Adipose tissue (tissue), 3 donors: Measurements from ENCODE around the gene DCDC2. TPM values are rescaled to one million over a fixed set of nuclear protein-coding genes. Genes with fewer than 3 reads are reported as not detected.
"Not testable (repeated sequence)": the region's sequence is repeated elsewhere in the genome, so short reads cannot be mapped to it uniquely, and the experiment has no call there.

ENCODE experiments used
- H3K27ac ChIP-seq: one replicate; pipeline ENCODE4 v1.5.1; 2013; ENCODE audit warnings: low read depth, low read length
- WGBS, 3 donors: extraction: QIAGEN DNeasy Blood & Tissue Kit; methylation state at CpG; one replicate each; pipeline ENCODE4 v1.1.7; 2013; 5-methylcytosine and 5-hydroxymethylcytosine counted together
- polyA plus RNA-seq, 3 donors: library from polyadenylated mRNA; stranded (reverse); fragments of 200-250 nt; gene quantifications; one replicate each; pipeline ENCODE4 v1.2.3, GENCODE V29; 2013
- donor health status: healthy with polysubstance abuse.
- donor health status: Bipolar disorder and iron deficiency.
- donor health status: healthy.

DCDC2 gene
- polyA plus RNA-seq, 3 donors: 0.06 to 8.6 TPM; not detected in 1

DNA sequence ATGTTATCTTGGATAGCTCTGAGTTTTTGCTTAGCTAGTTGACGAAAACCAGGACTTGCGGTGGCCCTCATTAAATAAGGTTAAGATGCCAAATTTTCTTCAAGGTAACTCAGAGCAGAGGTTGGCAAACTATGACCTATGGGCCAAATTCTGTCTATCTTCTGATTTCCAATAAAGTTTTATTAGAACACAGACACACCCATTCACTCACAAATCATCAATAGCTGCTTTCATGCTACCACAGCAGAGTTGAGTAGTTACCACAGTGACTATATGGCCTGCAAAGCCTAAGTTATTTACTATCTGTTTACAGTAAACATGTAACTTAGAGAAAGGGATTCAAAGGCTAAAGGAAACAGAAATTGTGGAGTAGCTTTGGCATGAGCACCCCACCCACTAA is 23.6 kb downstream of the DCDC2 start:
- no peak overlapping the region for H3K27ac ChIP-seq
- 86 to 96% (median 92%) methylated on average over 2 of the region's 2 CpGs for WGBS, 3 donors

DNA sequence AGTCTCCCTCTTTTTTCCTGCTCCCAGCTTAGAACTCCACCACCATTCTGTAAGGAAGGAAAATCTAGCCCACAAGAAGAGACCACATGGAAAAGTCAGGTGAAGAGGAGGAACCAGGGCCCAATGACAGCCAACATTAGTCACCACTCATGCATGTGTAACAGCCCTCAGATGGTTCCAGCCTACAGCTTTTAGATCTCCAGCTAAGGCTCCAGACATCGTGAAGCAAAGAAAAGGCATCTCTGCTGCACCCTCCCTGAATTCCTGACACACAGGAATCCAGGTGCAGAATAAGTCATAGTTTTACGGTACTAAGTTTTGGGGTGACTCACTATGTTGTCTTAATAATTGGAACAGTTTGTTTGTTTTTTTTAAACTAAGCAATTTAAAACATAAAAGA is 25.5 kb downstream of the DCDC2 start:
- WGBS, 3 donors: 60 to 74% (median 67%) methylated on average over 2 of the region's 2 CpGs
- H3K27ac ChIP-seq: no peak overlapping the region

DNA sequence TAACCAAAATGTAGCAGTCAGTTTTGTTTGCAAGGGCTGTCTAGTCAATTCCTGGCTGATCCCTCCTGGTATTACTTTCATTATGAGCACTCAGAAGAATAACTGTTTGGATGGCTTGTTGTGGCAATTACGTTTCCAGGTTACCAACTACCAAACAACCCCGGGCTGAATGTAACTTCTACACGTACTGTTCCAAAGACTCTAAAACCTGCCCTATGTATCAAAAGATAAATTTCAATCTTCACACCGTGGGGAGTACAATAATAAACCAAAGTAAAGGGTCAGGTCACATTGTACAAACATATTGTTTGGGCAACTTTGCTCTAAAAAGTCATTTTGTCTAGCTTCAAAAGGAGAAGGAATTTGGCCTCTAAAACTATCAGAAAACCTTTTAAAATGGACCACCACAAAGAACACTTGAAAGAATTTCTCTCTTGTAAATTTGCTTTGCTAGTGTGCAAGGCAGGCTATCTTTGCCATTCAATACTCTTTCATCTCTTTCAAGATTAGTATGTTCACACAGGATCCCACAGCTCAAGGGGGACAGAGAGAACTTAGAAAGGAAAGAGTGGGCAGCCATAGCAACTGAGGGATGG is 27.6 kb downstream of the DCDC2 start:
- 45 to 56% (median 51%) methylated on average over 4 of the region's 4 CpGs for WGBS, 3 donors
- no peak overlapping the region for H3K27ac ChIP-seq

DNA sequence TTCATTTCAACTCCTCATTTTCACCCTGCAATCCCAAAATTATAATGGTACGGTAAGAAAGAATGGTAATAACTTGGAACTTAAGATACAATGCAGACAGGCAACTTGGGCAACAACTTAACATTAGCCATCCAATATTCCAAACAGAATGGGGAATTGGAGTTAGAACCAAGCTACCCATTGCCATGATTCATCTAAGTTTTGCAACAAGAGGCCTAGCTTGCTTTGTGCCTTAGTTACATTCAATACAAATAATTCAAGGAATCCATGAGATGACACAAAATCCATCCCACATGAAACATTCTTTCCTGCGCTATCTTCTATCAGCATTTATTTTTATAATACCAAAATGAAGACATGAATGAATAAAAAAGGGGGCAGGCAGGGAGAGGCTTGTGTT is 28.4 kb downstream of the DCDC2 start:
- H3K27ac ChIP-seq: no peak overlapping the region
- WGBS, 3 donors: 64 to 96% (median 68%) methylated on average over 2 of the region's 2 CpGs

DNA sequence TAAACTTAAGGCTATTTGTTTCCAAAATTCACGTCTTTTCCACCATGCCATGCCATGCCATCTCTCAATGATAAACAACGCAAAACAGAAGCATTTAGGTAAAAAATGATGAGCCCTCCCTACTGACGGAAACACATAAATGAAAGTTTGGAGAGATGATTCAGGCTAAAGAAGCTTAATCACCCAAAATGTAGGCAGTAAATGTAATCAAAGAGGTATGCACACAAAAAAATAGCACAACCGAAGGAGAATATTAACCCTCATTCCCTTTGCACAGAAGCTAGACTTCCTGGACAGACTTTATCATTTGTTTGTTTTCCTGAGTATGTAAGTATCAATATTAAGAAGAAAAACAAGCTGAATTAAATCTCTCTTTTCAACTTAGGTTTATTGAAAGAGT is 28.8 kb downstream of the DCDC2 start:
- H3K27ac ChIP-seq: no peak overlapping the region
- WGBS, 3 donors: 72 to 83% (median 76%) methylated on average over 4 of the region's 4 CpGs

DNA sequence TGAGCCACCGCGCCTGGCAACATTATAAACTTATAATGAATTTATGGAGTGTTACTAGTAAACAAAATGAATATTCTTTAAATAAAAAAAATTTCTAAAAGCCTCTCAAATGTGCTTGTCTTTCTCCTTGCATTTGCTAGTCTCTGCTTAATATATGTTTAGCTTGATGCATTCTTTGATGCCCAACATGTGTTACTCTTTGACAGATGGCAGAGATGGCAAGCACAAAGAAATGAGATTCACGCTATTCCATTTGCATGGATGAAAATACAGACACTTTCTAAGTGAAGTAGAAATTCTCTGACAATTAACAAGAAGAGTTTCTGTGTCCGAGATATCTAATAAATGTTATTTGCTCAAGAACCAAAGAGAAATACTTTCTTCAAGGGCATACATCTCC is 30.1 kb downstream of the DCDC2 start:
- 89 to 93% (median 90%) methylated on average over 4 of the region's 4 CpGs for WGBS, 3 donors
- no peak overlapping the region for H3K27ac ChIP-seq

DNA sequence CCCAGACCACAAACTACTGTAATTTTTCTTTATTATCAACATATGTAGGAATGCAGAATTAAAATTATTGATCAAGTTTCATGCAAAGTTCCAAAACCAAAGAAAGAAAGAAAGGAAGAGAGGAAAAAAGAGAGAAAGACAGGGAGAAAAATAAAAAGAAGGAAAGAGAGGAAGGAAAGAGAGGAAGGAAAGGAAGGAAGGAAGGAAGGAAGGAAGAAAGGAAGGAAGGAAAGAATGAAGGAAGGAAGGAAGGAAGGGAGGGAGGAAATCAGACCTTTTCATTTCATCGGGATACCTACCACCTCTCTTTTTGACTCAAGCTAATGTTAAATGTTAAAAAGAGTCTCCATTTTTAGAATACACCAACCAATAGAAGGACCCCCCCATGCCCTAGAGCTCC is 31.9 kb downstream of the DCDC2 start:
- WGBS, 3 donors: 60 to 83% (median 63%) methylated on average over 1 of the region's 1 CpG
- no peak overlapping the region for H3K27ac ChIP-seq

DNA sequence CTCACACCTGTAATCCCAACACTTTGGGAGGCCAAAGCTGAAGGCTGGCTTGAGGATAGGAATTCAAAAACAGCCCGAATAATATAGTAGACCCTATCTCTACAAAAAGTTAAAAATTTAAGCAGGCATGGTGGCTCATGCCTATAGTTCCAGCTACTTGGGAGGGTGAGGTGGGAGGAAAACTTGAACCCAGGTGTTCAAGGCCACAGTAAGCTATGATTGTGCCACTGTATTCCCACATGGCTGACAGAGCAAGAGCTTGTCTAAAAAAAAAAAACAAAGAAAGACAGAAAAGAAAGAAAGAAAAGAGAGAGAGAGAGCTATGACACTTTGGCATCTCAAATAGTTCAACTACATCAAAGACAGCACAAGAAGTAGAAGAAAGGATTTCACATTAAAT is 33.2 kb downstream of the DCDC2 start:
- no peak overlapping the region for H3K27ac ChIP-seq
- 82 to 87% (median 86%) methylated on average over 1 of the region's 1 CpG for WGBS, 3 donors

DNA sequence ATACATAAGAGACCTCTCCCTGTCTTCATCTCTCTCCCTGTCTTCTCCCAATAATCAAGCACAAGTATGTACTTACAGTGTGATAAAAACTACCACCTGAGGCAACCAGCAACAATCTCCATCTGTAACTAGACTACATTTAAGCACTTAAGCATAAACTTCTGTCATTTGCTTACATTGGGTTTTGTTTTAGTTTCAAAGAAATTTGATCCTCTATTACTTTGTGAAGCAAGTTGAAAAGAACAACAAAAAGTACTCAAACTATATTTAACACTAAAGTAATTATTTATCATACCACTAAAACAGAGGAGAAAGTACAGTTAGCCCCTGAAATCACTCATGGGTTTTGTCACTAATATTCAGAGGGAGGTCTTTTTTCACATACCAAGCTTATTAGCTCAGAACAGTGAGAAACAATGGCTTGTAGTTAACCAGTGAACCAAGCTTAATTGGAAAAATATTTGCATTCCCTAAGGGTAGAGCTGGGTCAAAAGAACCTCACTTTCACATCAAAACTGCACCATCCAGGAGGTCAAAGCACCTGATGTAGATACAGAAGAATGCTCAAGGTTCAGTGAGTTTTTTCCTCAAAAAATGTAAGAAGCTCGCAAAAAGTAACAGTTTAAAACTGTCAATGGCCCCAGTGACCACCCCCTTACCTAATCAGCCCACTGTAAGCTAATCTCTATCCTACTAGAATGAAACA is 34.1 kb downstream of the DCDC2 start:
- H3K27ac ChIP-seq: no peak overlapping the region
- WGBS, 3 donors: 76 to 84% (median 84%) methylated on average over 1 of the region's 1 CpG

DNA sequence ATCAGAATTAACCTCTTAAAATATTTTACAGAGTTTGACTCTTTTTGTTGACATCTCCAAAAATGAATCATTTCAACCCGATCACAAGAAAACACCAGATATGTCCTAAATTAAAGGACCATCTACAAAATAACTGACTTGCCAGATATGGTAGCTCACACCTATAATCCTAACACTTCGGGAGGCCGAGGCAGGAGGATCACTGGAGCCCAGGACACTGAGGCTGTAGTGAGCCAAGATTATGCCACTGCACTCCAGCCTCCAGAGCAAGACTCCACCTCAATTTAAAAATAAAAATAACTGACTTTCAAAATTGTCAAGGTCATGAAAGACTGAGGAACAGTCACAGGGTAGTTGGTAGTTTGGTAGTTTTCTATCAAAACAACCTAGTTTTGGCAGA is 34.9 kb downstream of the DCDC2 start:
- H3K27ac ChIP-seq: no peak overlapping the region
- WGBS, 3 donors: 94 to 97% (median 96%) methylated on average over 3 of the region's 3 CpGs

DNA sequence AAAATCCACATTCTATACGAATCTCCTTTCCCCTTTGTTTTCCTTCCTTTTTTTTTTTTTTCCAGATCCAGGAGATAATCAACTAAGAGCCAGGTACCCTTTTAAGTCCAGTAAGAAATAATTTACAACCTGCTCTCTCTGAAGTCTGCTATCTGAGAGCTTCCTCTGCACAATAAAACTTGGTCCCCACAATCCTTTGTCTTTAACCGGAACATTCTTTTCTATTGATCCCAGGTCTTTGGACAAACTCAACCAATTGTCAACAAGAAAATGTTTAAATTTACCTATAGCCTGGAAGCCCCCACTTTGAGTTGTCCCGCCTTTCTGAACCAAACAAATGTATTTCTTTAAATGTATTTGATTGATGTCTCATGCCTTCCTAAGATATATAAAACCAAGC is 35.4 kb downstream of the DCDC2 start:
- not testable (repeated sequence) for H3K27ac ChIP-seq
- 70 to 74% (median 73%) methylated on average over 3 of the region's 3 CpGs for WGBS, 3 donors

DNA sequence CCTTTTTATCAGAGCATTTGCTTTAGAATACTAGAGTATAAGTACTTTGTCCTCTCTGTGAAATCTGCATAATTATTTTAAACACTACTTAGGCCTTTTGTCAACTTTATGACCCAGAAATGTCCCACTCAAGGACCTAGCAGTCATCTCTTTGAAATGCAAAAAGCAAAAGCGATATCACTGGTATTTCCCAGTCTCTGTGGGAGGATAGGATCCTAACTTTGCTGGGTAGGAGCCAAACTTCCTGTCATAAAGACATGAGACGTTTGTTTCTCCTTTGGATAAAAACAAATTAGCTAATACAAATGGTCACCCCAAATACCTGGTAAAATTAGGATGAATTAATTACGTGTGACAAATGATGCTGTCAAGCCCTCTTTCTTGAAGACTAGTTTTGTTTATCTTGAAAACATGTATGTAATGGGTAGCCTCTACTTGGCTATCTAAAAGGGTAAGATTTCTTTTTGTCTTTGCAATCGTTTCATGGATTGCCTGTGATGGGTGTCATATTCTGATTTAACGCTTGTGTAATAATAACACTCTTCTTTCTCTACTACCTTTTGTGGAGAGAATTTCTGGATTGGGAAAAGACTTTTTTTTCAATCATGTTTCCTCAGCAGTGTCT is 36.2 kb downstream of the DCDC2 start:
- 32 to 52% (median 41%) methylated on average over 5 of the region's 5 CpGs for WGBS, 3 donors
- H3K27ac ChIP-seq: no peak overlapping the region

DNA sequence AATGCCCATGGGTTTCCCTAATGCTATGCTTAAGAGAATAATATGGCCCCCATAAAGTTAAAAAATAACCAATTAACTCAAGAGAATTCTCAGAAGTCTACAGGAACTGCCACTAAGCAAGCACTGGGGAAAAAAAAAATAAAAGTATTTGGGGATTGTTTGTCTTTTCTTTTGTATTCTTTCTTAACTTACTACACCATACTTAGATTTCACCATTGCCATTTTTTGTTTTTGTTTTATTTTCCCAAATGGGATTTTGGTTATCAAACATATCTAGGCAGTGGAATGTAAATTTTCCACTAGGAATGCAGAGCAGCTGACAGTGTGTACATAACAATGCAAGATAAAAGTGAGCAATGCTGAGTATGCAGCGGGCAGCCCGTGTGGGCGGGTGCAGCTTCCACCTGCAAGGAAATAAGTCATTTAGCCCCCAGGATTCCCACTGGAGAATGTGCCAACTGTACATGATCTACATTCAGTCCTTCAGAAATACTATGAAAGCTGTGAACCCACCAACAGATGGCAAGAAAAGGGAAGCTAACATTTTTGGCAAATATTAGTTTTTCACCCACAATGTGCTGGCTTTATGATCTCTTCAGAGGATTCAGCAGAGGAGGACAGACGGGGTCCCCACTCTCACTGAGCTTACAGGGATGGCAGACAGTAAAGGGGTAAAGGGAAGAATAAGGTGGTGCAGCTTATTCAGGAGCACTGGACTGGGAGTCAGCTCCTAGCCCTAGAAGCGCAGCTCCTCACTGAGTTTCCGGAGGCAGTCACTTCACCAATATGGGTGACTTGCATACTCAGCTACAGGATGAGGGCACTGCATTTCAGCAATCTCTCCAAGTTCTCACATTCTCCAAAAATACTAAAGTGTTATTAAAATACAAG is 44.4 kb downstream of the DCDC2 start:
- H3K27ac ChIP-seq: no peak overlapping the region
- WGBS, 3 donors: 33 to 52% (median 38%) methylated on average over 6 of the region's 6 CpGs

DNA sequence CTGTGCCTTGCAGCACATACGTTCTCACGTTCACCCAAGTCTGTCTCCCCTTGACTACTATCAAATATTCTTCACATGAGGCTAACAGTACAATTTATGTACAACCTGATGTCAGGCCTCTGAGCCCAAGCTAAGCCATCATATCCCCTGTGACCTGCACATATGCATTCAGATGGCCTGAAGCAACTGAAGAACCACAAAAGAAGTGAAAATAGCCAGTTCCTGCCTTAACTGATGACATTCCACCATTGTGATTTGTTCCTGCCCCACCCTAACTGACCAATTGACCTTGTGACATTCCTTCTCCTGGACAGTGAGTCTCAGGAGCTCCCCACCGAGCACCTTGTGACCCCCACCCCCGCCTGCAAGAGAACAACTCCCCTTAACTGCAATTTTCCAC is 46.1 kb downstream of the DCDC2 start:
- 87 to 91% (median 90%) methylated on average over 4 of the region's 4 CpGs for WGBS, 3 donors
- not testable (repeated sequence) for H3K27ac ChIP-seq

DNA sequence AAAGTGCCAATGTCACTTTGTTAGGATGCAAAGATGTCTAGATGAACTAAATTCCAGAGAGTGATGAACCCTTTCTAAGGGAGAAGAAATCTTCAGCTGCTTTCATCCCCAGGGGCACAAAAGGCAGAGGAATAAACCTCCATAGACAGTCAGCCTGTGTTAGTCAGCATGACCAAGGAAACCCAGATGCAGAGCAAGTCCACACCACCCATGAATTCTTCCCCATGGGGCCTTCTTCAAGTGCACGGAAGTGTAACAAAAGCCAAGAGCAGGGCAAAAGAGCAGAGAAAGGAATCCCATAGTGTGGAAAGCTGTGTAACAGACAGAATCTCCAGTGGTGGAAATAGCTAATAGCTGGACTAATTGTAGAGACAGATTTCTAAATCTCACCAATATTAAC is 50.0 kb downstream of the DCDC2 start:
- no peak overlapping the region for H3K27ac ChIP-seq
- WGBS, 3 donors: 54 to 64% (median 56%) methylated on average over 1 of the region's 1 CpG

DNA sequence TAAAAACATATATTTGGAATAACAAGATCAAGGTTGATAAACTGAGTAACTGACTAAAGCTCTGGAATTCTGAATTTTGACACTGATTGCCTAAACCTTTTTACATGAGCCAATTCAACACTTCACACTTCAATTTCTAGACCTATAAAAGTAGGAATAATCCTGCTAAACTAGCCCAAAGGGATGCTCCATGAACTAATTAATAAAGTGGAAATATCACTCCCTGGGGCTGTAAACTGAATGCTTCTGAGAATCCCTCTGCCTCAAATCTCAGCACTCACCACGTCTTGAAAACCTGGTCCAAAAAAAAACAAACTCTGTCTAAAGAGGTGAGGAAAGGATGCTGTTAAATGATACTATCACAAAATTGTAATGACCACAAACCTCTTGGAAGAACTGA is 50.9 kb downstream of the DCDC2 start:
- 53 to 74% (median 69%) methylated on average over 1 of the region's 1 CpG for WGBS, 3 donors
- H3K27ac ChIP-seq: no peak overlapping the region

DNA sequence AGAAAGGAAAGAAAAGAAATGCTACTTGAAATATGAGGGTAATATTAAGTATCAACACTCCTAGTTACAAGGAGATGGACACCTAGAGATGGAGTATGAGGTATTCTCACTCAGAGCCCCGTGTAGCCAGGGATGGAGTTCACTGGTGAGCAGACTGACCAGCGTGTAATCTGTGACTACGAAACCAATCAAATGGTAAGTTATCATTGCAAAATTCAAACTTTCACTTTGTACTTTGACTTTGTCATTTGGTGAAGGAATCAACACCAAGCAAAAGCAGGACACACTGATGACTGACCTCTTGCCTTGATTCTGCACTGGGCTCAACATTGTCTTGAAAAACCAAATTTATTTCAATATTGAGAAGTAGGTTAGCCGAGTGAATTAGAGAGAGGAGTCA is 51.8 kb downstream of the DCDC2 start:
- H3K27ac ChIP-seq: no peak overlapping the region
- 80 to 90% (median 86%) methylated on average over 4 of the region's 4 CpGs for WGBS, 3 donors

DNA sequence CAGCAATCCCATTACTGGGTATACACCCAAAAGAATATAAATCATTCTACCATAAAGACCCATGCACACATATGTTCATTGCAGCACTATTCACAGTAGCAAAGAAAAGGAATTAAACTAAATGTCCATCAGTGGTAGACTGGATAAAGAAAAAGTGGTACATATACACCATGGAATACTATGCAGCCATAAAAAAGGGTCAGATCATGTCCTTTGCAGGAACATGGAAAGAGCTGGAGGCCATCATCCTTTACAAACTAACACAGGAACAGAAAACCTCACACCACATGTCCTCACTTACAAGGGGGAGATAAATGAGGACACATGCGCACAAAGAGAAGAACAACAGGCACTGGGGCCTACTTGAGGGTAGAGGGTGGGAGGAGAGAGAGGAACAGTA is 60.9 kb downstream of the DCDC2 start:
- H3K27ac ChIP-seq: no peak overlapping the region
- 58 to 100% (median 100%) methylated on average over 1 of the region's 1 CpG for WGBS, 3 donors

DNA sequence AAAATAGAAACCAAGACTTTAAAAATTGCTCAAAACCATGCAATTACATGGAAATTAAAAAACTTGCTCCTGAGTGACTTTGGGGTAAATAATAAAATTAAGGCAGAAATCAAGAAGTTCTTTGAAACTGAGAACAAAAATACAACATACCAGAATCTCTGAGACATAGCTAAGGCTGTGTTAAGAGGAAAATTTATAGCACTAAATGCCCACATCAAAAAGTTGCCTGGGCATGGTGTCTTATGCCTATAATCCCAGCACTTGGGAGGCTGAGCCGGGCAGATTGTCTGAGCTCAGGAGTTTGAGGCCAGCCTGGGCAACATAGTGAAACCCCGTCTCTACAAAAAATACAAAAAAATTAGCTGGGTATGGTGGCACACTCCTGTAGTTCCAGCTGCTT is 64.0 kb downstream of the DCDC2 start:
- 89 to 98% (median 93%) methylated on average over 2 of the region's 2 CpGs for WGBS, 3 donors
- not testable (repeated sequence) for H3K27ac ChIP-seq
